Glutamatergic neuron (in vitro differentiated cells): ENCODE data around the gene NTRK2. TPM values are rescaled to one million over a fixed set of nuclear protein-coding genes. Genes with fewer than 3 reads are reported as not detected.

Experiments used
- DNase-seq: peaks from one replicate; pipeline ENCODE4 v3.0.0; 2022
- H3K27ac Mint-ChIP-seq: one replicate; pipeline ENCODE4 v1.8.0; 2020; ENCODE audit warnings: mild to moderate bottlenecking, mixed read lengths, inconsistent platforms; ENCODE audit not compliant: unreplicated experiment
- H3K27me3 Mint-ChIP-seq: one replicate; pipeline ENCODE4 v1.8.0; 2020; ENCODE audit warnings: mild to moderate bottlenecking, moderate library complexity, mixed read lengths, inconsistent platforms; ENCODE audit not compliant: unreplicated experiment
- H3K36me3 Mint-ChIP-seq: one replicate; pipeline ENCODE4 v1.8.0; 2020; ENCODE audit warnings: mild to moderate bottlenecking, mixed read lengths, inconsistent platforms; ENCODE audit not compliant: unreplicated experiment
- H3K4me1 Mint-ChIP-seq: one replicate; pipeline ENCODE4 v1.8.0; 2020; ENCODE audit warnings: mild to moderate bottlenecking, low read depth, mixed read lengths, inconsistent platforms; ENCODE audit not compliant: unreplicated experiment
- H3K4me3 Mint-ChIP-seq: one replicate; pipeline ENCODE4 v1.8.0; 2020; ENCODE audit warnings: mild to moderate bottlenecking, mixed read lengths, inconsistent platforms; ENCODE audit not compliant: unreplicated experiment
- H3K9me3 Mint-ChIP-seq: one replicate; pipeline ENCODE4 v1.8.0; 2020; ENCODE audit warnings: mild to moderate bottlenecking, moderate library complexity, mixed read lengths, inconsistent platforms; ENCODE audit not compliant: unreplicated experiment
- total RNA-seq: library from RNA; stranded (reverse); fragmentation: NEBNext Ultra II Directional; extraction: Animal tissue kit (Norgen Biotek cat#: 25700); gene quantifications from one replicate; pipeline ENCODE4 v1.2.1, GENCODE V29; 2021; ENCODE audit not compliant: unreplicated experiment
- TF ChIP-seq, protein P1 (sequence below): fragments of 200-600 bp; sonication (generic); IDR thresholded peaks from one replicate; pipeline ENCODE4 v1.5.0; 2021; ENCODE audit not compliant: partially characterized antibody, unreplicated experiment

Gene NTRK2
- total RNA-seq, 1 donor from 2014 or later, result 2.1 TPM

DNA sequence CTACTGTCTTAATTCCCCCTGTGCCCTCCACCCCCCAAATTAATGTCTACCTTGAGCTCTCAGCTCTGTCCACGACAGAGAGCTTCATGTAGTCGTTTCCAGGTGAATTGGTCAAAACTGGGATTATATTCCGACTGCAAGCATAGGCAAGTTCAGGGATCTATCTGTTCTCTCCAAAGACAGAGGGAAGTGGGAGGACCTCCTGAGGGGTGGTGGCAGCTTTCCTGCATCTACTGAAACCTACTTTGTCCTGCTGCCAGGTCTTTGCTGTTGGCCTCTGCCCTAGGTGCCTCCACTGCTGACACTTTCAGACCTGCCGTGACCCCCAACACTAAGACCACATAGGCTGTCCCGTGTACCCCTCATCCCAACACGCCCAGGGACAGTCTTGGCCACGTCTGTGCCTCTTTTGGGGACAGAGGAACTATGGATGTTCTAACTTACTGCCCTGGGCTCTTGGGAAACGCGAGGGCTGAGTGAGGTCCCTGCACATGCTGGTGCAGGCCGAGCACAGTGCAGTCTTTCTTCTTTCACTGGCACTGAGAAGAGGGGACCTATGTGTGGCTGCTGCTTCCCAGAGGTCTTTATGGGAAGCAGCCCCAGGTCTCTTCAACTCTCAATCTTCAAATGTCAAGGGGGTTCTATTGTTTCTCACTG lies 125.6 kb downstream of the NTRK2 start:
- H3K4me3 Mint-ChIP-seq, result no peak overlapping the region
- no peak overlapping the region for H3K27ac Mint-ChIP-seq
- peaks cover 3% of the 10 kb centered on the region for H3K27me3 Mint-ChIP-seq
- TF ChIP-seq, protein P1, sequence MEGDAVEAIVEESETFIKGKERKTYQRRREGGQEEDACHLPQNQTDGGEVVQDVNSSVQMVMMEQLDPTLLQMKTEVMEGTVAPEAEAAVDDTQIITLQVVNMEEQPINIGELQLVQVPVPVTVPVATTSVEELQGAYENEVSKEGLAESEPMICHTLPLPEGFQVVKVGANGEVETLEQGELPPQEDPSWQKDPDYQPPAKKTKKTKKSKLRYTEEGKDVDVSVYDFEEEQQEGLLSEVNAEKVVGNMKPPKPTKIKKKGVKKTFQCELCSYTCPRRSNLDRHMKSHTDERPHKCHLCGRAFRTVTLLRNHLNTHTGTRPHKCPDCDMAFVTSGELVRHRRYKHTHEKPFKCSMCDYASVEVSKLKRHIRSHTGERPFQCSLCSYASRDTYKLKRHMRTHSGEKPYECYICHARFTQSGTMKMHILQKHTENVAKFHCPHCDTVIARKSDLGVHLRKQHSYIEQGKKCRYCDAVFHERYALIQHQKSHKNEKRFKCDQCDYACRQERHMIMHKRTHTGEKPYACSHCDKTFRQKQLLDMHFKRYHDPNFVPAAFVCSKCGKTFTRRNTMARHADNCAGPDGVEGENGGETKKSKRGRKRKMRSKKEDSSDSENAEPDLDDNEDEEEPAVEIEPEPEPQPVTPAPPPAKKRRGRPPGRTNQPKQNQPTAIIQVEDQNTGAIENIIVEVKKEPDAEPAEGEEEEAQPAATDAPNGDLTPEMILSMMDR, result no peak
- no peak for DNase-seq
- peaks cover 4% of the 10 kb centered on the region for H3K4me1 Mint-ChIP-seq
- no peaks in the 10 kb centered on the region for H3K9me3 Mint-ChIP-seq
- H3K36me3 Mint-ChIP-seq, result no peaks in the 10 kb centered on the region

GRCh38 chr9:84796404-84796803 lies 126.9 kb downstream of the NTRK2 start:
- H3K27me3 Mint-ChIP-seq, result peaks cover 3% of the 10 kb centered on the region
- TF ChIP-seq, protein P1, result no peak
- DNase-seq, result no peak
- peaks cover 4% of the 10 kb centered on the region for H3K4me1 Mint-ChIP-seq
- no peak overlapping the region for H3K27ac Mint-ChIP-seq
- no peaks in the 10 kb centered on the region for H3K36me3 Mint-ChIP-seq
- no peak overlapping the region for H3K4me3 Mint-ChIP-seq
- H3K9me3 Mint-ChIP-seq, result peaks cover 1% of the 10 kb centered on the region

GRCh38 chr9:84799251-84799650 lies 129.7 kb downstream of the NTRK2 start:
- H3K27ac Mint-ChIP-seq, result no peak overlapping the region
- no peak for DNase-seq
- H3K4me1 Mint-ChIP-seq, result no peaks in the 10 kb centered on the region
- no peak overlapping the region for H3K4me3 Mint-ChIP-seq
- peaks cover 3% of the 10 kb centered on the region for H3K27me3 Mint-ChIP-seq
- TF ChIP-seq, protein P1, result no peak
- peaks cover 3% of the 10 kb centered on the region for H3K9me3 Mint-ChIP-seq
- no peaks in the 10 kb centered on the region for H3K36me3 Mint-ChIP-seq

DNA sequence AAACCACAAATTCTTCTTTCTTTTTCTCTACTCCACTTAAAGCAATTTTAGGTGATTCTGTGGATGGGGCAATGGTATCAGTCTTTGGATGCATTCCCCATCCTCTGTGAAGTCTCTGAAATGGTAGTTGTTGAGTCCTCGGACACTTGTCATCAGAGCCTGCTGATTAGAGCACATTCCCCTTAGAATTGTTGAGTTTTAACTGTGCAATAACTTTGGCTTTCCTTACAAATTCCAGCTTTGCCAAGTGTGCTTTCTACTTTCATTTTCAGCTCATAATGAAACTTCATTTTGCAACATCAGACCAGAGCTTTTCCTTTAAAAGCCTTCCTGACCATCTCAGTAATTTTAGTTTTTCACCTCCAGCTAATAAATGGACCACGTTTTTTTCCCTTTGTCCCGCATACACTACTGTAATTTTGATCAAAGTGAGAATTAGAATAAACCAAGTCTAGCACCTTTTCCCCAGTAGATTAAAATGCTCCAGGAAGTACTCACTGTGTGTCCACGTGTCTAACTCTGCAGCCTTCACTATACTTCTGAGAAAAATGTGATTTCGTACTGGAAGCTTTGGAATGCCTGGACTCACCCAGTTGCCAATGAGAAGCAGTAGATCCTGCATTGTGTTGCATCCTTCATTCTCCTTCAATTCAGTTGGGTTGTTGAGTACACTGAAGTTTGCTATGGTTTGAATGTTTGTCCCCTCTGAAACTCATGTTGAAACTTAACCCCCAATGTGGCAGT lies 135.6 kb downstream of the NTRK2 start:
- no peak overlapping the region for H3K27ac Mint-ChIP-seq
- no peaks in the 10 kb centered on the region for H3K36me3 Mint-ChIP-seq
- TF ChIP-seq, protein P1, result no peak
- no peaks in the 10 kb centered on the region for H3K4me1 Mint-ChIP-seq
- no peaks in the 10 kb centered on the region for H3K27me3 Mint-ChIP-seq
- no peak overlapping the region for H3K4me3 Mint-ChIP-seq
- DNase-seq, result no peak
- H3K9me3 Mint-ChIP-seq, result peaks cover 3% of the 10 kb centered on the region

DNA sequence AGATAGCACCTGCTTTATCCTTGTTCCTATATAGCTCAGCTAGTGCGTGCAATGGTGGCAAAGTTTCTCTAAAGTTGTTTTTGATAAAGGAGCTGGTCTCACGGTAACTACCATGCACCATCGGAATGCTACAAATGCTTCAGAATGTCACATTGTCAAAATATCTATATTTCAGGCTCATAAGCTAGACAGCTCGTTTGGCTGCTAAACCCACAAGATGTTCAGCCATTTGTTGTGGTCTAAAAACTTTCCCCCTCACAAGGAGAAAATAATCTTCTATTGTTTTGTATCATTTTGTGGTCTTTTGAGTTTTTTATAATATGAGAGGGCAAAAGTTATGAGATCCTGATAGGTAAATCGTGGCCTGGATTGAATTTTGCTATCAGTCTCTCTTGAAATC lies 137.9 kb downstream of the NTRK2 start:
- Mint-ChIP-seq H3K4me3 (no peak overlapping the region), H3K4me1 (no peaks in the 10 kb centered on the region), H3K27me3 (no peaks in the 10 kb centered on the region), H3K27ac (no peak overlapping the region), H3K36me3 (no peaks in the 10 kb centered on the region), H3K9me3 (peaks cover 1% of the 10 kb centered on the region)
- TF ChIP-seq, protein P1, result no peak
- DNase-seq, result no peak
